T47D (cell line): Measurements from ENCODE around the gene EPN2.
"Not testable (repeated sequence)": the region's sequence is repeated elsewhere in the genome, so short reads cannot be mapped to it uniquely, and the experiment has no call there.

Experiments
- DNase-seq, 2 experiments: peaks; one replicate each; pipeline versions ENCODE4 v3.0.0 to v3.0.0-alpha.2; 2011 to 2012; ENCODE audit warnings: low read depth in 1 of 2, low spot score in 1 of 2
- JUND ChIP-seq: IDR thresholded peaks from 2 replicates; pipeline ENCODE4 v1.6.1; 2012; ENCODE audit warnings: low read depth
- in situ Hi-C: cut with HindIII; loops from 2 replicates; pipeline ENCODE4 v1.10.0; 2016; ENCODE audit warnings: low sequenced_read_pairs, low pct_unique_long_range_greater_than_20kb

Gene EPN2

DNA sequence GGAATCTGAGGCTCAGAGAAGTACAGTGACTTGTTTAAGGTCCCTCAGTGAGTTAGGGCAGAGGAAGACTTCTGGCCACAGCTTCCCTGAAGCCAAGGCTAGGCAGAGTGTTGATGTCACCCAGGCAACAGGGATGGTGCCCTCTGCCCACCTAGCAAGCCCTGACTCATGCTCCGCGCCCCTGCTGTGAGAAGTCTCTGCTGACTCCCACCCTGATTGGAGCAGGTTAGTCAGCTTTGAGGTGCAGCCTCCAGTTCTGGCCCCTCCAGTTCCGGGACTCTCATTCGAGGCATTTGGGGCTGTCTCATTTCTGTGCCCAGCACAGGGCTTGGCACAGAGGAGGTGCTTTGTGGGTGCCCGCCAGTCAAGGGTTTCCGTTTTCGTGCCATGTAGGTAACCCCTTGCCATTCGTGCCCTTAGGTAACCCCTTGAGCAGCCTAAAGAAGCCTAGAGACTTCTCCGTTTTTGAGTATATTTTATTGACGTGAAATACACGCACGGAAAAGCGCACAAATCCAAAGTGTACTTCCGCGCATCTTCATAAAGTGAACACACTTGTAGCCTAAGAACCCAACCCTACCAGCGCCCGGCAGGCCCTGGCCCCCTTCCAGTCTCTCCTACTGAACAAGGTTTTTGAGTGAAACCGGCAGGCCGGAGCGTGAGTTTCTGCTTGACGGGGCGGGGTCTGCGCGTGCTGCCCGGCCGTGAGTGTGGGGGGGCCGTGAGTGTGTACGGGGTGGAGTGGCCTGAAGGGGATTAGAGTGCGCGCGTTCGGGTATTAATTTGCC is 621 bp upstream of the EPN2 start:
- DNase-seq, in situ Hi-C loops: not testable (repeated sequence)

DNA sequence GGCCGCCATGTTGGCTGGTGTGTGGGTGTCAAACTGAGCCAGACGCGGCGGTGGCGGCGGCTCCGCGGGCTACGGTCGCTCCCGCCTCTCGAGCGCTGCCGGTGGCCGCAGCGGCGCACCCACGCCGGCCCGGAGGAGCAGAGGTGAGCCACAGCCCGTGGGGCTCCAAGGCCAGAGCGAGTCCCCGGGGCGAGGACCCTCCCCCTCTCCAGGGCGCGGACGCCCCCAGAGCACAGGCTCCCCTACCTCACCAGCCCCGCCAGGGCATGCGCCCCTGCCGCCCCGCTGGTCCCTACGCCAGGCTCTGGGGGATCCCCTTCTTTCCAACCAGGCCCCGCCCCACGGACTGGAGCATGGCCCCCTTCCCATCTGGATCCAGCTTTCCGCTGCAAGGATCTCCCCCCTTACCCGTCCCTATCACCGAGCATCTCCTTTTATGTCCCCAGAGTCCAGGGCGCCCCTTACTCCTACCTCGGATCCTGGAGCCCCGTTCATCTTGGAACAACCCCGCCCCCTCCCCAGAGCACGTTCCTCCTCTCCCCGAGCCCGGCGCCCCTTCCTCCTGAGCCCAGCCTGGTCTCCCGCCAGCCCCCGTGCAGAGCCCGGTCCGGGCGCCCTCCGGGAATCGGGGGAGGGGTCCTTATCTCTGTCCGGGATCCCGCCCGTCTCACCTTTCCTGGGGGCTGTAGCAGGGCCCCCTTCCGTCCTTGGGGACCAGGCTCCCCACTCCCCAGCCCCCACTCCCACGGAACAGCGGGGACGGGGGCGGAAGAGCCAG is 412 bp downstream of the EPN2 start:
- in situ Hi-C loops, result no loop called here
- no peak for TF ChIP-seq JUND
- DNase-seq, result no peak

DNA sequence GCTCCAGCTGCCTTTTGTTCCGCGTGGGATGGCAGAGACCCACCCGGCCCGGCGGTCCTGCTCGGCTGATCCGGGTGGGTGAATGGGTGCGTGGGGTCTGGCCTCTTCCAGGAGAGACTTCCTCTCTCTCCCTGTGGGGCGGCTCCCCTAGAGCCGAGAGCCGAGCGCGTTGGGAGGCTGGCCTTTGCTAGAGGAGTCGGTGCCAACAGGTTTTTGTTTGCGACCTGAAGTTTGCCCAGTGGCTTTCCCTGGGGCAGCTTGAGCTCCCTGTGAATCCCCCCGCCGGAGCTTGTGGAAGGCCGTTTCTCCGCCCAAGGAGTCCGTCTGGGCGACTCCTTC is 970 bp downstream of the EPN2 start:
- DNase-seq, result peak; percentile 60 to 64
- in situ Hi-C loops, result no loop called here

DNA sequence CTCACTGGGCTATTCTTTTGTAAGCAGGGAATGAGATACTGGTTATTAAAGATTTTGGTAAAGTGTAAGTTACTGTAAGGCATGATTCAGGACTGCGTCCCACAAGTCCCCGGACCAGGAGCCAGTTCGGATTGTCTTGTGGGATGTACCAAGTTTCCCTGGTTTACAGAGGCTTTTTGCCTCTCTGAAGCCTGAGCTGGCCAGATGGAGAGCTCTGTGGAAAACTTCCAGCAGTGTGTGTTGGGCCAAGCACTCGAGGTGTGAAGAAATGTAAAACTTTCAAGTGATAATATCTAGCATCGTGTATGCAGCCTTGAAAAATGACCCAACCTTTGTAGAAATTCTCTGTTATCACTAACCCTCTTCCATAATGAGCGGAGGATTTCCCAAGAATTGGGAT is 2.4 kb downstream of the EPN2 start:
- no peak for TF ChIP-seq JUND
- in situ Hi-C loops, result no loop called here
- no peak for DNase-seq

More for the DNA sequence above, 970 bp downstream of the EPN2 start:
- TF ChIP-seq JUND, result no peak

DNA sequence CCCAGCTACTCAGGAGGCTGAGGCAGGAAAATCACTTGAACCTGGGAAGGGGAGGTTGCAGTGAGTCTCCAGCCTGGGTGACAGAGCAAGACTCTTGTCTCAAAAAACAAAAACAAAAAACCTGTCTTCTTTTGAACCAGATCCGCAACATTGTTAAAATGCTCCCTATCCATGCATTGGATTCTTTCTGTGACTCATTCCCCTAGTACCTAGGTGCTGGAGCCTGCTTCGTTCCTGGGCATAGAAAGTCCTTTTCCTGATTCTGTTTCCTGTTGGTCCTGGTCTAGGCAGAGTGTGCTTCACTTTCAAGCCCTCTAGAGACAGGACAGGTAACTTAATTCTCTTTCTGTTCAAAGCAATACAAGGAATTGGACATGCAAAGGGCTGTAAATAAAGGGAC is 5.2 kb downstream of the EPN2 start:
- in situ Hi-C loops, result no loop called here
- TF ChIP-seq JUND, result no peak
- peak; percentile 51 to 71 for DNase-seq

DNA sequence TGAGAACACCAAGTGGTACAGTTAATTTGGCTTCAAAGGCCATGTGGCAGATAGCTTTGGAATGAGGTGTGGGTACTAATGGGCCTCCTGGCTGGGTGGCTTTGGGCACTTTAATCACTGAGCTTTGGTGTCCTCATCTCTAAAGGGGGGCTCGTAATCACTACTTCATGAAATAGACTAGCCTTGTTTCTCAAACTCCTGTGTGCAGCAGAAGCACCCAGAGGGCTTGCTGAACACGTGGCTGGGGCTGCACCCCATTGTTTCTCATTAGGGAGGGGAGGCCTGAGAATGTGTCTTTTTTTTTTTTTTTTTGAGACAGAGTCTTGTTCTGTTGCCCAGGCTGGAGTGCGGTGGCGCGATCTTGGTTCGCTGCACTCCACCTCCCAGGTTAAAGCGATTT is 5.8 kb downstream of the EPN2 start:
- in situ Hi-C loops, result no loop called here
- no peak for DNase-seq
- TF ChIP-seq JUND, result no peak

DNA sequence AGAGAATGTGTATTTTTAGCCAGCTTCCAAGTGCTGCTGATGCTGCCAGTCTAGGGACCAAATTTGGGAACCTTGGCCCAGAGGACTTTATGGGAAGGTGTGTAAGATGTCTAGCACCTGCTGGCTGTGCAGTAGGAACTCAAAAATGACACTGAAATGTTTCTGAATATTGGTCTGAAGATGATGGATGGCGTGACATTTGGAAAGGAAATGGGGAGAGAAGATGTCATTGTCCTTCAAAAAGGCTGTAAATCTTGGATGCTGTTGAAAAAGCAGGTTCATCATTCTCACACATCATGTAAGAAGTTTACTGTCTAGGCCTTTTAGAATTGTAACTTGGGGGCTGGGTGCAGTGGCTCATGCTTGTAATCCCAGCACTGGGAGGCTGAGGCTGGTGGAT is 6.7 kb downstream of the EPN2 start:
- no peak for DNase-seq
- in situ Hi-C loops, result no loop called here
- TF ChIP-seq JUND, result no peak

DNA sequence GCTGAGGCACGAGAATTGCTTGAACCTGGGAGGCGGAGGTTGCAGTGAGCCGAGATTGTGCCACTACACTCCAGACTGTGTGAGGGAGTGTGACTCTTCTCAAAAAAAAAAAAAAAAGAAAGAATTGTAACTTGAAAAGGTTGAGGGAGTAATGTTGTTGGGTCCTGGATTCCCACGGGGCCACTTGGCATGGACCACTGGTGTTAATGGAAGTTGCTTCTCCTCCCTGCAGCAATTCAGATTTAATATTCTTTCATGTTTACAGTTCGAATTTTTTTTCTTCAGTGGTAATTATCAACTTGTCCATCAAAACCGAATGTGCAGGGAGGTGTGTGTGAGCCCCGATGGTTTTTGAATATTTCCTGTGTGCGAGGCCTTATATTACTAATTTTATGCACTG is 7.2 kb downstream of the EPN2 start:
- in situ Hi-C loops, result no loop called here
- TF ChIP-seq JUND, result peak; percentile 9; the same call in 1 of the 2 replicates
- DNase-seq, result peak in 1 of 2 experiments; percentile 75

DNA sequence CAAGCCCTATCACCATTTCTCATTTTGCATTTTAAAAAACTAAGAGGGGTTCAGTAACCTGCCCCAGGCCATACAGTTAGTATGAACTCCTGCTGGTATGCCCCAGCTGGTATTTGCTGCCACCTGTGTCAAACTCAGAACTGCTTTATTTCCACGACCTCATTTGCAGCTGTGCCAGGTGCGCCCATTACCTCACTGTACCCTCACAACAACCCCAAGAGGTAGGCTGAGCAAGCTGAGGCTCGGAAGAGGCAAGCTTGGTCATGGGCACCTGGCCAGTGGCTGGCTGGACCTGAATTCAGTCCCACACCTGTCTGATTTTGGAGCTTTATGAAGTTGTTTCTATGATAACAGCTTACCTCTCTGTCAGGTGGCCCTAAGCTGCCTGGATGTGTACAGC is 7.6 kb downstream of the EPN2 start:
- TF ChIP-seq JUND, result no peak
- peak; percentile 45 to 90 for DNase-seq
- in situ Hi-C loops, result no loop called here

DNA sequence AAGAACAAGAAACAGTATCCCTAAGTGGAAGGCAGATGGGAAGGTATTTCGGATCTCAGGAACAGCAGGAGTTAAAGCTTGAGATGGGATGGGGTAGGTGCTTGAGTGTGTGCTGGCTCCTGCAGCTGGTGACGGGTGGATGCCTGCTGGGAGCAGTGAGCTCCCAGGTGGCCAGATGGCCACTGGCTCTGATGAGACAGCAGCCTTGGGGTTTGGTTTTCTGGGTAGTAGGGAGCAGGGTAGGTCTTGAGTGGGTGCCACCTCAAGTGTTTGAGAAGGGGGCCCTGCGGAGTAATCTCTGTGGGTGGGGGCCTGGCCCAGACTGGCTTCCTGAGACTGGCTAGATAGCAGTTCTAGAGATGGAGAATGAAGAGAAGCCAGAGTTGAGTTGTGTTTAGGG is 10.3 kb downstream of the EPN2 start:
- no peak for TF ChIP-seq JUND
- no peak for DNase-seq
- in situ Hi-C loops, result no loop called here

DNA sequence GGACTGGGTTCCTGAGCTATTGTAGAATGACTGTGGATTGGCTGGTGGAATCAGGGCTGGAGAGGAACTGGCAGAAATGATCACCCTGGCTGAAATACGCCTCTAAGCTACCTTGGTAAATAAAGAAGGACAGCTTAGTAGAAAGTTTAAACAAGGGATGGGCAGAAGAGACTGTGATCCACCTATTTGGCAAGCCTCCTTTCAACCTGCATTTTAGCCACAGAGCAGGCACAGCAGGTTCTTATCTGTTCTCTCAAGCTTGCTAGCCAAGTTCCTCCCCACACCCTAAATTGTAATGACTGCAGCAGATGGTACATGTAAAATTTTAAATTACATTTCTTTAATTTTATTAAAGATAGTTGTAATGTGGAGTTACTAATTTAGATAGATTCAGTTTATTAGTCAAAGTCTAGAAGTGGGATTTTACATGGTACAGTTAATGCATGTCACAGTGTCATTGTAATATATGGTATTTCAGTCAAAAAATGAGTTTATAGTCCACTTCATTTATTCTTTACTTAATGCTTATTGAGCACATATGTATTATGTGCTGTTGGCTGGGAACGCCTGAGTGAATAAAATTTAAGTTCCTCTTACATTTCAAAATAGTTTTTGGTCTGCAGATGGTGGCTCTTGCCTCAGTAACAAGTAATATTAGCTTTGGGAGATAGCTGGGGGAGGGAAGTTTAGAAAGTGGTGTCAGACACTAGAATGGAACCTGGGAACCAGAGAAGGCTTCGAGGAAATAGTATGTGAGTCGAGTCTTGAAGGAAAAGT is 11.2 kb downstream of the EPN2 start:
- no peak for TF ChIP-seq JUND
- DNase-seq, result peak in 1 of 2 experiments; percentile 79
- in situ Hi-C loops, result no loop called here

DNA sequence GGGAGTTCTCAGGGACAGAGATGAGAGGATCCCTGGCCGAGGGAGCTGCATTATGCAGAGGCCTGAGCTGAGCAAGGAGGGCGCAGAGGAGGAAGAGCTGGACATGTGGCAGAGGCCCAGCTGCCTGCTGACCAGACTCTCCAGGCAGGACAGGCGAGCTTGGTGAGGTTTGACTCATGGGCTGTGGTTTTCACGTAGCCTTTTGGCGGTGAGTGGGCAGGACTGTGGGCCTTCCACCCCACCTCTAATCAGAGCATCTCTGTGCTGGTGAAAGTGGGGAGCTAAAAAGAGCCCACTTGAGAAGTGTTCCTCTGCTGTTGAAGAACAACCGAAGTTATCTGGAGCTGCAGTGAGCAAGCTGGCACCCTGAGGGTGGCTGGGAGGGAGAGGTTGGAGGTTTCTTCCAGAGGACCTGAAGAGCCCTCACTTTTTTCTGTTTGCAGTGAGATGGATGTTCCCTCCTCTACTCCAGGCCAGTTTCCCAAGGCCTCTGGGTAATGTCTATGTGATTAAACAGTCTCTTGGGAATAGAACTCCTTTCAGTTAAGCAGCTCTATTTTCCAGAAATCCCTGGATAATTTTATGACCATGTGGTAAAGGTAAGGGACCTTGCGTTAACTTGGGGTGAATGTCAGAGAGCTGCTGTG is 11.9 kb downstream of the EPN2 start:
- in situ Hi-C loops, result no loop called here
- DNase-seq, result peak in 1 of 2 experiments; percentile 74
- no peak for TF ChIP-seq JUND
